ENCODE data around the gene MRPS26.
"Not testable (repeated sequence)": the region's sequence is repeated elsewhere in the genome, so short reads cannot be mapped to it uniquely, and the experiment has no call there.

Gene MRPS26

DNA sequence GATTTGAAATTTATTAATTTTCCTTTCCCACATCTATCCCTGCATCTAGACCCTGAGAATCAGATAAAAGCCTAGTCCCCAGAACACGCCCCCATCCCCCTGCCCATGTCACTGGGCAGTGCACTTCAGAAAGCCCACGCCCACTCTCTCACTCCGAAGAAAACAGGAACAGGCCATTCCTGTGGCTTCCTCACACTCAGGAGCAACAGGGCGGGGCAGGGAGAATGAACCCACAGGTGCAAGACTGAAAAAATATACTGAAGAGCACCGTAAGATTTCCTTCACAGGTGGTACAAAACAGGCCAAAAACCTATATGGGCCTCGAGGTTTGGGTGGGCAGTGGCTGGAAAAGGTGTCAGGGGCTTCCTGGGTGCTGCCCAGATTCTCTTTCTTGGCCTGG, 29.0 kb downstream of the MRPS26 start:
- no peak for DNase-seq (ENCODE audit: low read depth)

DNA sequence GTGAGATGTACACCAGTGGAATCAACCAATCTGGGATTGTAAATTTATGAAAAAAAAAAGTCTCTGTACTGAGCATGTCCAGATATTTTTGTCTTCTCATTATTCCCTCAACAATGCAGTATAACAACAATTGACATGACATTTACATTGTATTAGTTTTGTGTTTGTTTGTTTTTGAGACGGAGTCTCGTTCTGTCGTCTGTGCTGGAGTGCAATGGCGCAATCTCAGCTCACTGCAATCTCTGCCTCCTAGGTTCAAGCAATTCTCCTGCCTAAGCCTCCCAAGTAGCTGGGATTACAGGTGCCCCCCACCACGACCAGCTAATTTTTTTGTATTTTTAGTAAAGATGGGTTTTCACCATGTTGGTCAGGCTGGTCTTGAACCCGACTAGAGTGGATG, 29.5 kb downstream of the MRPS26 start:
- DNase-seq (ENCODE audit: low read depth): not testable (repeated sequence)

DNA sequence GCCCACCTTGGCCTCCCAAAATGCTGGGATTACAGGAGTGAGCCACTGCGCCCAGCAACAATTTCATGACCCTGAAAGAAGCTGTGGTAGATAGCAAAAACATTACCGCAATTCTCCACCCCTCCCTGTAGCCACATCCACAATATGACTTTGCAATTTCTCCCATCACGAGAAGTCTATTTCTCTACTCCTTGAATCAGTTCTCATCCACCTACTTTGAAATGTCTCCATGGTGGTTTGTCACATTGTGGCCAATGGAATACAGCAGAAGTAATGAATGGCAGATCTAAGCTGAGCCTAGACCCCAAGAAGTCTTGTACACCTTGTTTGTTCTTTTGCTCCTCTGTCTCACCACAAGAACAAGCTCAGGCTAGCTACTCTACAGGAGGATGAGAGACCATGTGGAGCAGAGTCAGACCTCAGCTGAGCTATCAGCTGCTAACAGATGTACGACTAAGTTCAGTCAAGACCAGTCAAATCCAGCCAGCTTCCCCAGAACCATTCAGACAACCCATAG, 31.8 kb downstream of the MRPS26 start:
- DNase-seq (ENCODE audit: low read depth): no peak

DNA sequence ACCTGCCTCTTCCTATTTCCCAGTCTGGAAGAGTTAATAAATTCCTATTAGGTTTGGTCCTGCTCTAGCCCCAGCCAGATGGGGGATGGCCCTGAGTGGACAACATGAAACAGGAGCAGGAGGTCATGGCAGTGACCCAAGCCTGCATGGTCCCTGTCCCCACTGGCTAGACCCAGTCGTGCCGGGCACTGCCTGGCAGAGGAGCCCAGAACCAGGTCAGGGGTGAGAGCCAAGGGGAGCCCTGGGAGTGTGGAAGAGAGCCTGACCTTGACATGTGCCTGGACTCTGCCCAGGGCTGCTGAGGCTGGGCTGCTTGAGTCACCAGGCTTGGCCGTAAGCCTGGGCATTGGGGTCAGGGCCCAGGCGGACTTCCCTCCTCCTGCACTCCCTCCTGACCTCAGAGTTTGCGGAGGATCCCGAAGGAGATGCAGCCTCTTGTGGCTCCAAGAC, 35.1 kb downstream of the MRPS26 start:
- peak; percentile 74 for DNase-seq (ENCODE audit: low read depth)

DNA sequence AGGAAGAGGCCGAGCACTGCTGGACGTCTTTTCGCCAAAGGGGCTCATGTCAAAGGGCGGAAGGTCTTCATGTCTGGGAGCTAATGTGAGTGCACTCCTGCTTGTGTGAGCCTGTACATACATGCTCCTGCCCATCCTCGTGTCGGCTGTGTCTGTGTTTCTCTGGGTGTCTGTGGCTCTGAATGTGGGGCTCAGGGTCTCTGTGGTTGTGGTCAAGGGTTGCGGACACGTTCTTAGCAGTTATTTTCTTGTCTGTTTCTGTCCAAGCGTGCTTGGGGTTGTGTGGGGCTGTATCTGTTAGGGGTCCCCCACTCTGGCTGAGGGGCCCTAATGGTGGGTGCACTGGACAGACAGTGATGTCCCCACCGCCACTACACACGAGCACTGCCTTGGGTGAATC, 35.8 kb downstream of the MRPS26 start:
- no peak for DNase-seq (ENCODE audit: low read depth)

DNA sequence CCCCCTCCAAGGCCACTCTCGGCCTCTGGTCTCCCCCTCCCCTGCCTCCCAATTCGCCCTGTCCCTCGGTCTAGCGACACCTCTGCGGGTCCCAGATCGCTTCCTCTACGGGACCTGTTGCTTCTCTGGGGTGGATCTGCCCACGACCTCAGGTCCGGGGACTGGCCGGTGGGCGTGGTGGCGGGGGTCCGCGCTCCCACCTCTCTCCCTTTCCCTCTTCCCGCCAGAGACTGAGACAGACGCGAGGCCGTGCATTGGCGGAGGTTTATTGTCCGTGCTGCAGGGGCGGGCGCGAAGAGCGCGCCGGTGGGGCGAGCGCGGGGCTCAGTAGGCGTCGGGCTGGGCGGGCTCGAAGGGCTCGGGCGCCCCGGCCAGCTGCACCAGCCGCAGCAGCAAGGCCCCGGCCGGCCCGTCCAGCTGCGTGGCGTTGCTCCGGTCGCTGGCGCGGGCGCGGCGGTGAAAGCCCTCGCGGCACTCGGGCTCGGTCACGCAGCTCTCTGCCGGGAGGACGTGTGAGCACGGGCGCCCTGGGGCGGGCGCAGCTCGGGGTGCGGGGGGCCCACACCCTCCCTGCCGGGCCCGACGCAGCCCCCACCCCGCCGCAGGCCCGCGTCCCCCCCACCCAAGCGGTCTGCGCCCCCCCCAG, 36.6 kb downstream of the MRPS26 start:
- DNase-seq (ENCODE audit: low read depth): no peak

DNA sequence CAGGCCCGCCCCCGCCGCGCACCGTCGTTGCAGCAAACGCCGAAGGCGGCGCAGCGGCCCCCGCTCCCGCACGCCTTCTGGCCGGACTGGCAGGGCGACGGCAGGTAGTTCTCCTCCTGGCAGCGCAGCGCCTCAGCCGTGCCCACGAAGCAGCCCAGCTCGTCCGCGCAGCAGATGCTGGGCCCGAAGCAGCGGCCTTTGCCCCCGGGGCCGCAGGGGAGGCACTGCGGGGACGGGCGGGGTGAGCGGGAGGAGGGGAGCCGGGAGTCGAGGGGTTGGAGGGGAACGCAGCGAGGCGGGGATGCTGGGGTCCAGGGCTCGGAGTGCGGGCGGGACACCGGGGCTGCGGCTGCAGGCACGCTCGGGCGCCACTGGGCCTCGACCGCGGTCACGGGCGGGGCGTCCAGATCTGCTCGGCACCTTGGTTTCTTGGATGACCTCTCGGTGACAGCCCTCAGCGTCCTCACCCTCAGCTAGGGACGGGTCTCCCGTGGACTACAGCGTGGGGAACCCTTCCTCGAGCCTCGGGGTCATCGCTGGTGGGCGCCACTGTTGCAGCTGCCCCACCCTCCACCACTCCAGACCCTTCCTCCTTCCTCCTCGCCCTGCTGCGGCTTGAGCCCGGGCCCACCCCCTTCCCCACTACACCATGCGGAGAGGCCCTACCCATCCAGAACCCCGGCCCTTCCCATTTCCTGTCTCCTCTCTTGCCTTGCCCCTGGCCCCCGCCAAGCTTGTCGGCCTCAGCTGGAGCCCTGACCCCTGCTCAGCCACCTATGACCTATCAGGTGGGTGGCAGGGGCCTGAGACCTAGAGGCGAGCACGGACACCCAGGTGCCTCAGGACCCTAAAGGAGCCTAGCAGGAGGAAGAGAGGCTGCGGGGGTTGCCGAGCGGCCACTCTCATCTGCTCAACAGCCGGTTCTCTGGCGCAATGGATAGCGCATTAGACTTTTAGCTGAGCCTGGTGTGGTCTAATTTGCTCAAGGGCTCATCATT, 37.4 kb downstream of the MRPS26 start:
- DNase-seq (ENCODE audit: low read depth): no peak

DNA sequence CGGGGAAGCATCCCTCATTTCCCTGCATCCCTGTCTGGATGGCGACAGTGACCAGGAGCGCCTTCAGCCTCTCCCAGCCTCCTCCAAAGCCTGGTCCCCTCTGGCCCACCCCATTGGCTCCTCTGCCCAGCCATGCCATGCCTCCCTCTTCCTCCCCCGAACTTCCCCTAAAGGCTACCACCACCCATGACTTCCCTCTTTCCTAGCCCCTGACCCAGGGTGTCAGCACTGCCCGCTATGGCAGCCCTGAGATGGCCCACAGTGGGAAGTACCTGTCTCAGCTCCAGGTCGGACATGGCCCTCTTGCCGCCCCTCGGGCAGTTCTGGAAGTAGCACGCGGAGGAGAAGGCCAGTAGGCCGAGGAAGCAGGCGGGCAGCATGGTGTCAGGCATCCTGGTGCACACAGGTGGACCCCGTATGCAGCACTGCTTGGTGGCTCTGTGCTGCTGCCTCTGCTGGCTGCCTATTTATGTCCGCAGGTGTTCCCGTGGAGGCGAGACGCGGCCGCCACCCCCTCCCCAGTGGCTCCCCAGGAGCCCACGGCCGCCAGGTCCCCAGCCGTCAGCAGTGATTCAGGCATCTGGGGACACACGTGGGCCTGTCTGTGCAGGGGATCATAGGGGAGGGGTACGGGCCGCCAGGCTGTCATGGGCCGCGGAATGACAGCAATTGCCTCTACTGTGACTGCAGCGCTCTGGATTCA, 38.6 kb downstream of the MRPS26 start, which contains the start of gene AVP:
AVP (minus strand) TSS at position 442 of the 703 bp plus-strand sequence; CDS start at position 392, 50 bp downstream.
- no peak for DNase-seq (ENCODE audit: low read depth)

DNA sequence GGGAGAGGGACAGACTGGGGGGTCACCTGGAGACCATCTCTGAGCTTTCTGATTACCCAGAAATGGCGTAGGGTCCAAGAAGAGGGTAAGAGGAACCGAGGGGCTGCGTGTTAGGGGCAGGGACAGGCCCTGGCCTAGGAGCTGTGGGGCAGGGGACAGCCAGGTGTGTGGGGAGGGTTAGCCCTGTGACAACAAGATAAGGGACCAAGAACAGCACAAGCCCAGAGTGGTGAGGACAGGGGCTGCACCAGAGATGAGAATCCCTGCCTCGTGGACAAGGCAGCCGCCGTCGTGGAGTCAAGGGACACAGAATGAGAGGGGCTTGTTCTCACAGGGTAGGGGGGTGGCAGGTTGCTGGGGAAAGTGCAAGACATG, 39.1 kb downstream of the MRPS26 start:
- DNase-seq (ENCODE audit: low read depth): no peak

DNA sequence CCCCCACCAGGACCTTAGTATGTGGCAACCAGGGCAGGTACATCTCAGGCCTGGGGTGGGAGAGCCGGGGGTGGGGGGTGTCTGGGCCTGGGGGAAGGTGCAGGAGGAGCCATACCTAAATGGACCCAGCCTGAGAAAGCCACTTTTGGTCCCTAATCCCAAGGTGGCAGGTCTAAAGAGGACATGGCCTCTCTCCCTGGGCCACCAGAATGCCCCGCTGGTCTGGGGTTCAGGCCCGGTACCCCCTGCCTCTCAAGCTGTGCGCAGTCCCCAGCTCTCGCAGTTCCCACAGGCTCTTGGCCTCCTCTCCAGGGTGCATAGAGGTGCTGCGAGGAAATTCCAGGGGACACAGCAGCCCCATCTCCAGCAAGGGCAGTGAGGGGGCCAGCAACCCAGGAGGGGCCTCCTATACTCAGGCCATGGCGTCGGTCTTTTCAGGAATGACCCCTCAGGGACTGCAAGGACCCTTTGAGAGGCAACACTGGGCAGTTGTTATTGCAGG, 39.8 kb downstream of the MRPS26 start:
- DNase-seq (ENCODE audit: low read depth): no peak

DNA sequence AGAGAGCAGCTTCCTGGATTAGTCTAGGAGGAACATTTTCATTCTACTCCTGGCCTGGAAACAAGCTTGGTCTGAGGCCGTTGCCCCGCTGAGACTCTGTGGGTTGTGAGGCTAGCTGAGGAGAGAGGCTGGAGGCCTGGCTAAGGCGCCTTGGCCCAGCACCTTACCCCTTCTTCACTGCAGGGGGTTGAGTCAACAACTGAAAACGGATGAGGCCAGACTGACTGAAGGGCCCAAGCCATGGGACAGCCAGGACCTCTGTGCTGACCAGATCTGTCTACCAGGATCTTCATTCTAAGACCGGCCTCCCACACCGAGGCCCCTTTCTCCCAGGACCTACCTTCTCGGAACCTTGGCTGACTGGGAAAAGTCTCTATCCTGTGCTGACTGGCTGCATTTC, 42.2 kb downstream of the MRPS26 start:
- no peak for DNase-seq (ENCODE audit: low read depth)

DNA sequence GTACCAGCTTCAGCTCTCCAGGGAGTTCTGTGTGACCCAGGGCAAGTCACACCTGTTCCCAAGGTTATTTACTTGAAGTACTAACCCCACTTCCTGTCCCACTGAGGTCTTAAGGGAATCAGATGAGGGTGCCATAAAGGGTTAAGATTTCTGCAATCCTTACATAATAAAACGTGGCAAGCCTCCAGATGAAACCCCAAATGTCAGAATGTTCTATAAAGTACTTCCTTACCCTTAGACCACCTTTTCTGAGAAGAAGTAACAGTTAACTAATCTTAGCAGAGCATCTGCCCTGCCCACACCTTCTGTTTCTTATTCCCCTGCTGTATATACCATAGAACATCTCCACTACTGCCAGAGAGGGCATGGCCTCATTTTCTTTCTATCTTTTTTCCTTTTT, 44.7 kb downstream of the MRPS26 start:
- DNase-seq (ENCODE audit: low read depth): no peak

DNA sequence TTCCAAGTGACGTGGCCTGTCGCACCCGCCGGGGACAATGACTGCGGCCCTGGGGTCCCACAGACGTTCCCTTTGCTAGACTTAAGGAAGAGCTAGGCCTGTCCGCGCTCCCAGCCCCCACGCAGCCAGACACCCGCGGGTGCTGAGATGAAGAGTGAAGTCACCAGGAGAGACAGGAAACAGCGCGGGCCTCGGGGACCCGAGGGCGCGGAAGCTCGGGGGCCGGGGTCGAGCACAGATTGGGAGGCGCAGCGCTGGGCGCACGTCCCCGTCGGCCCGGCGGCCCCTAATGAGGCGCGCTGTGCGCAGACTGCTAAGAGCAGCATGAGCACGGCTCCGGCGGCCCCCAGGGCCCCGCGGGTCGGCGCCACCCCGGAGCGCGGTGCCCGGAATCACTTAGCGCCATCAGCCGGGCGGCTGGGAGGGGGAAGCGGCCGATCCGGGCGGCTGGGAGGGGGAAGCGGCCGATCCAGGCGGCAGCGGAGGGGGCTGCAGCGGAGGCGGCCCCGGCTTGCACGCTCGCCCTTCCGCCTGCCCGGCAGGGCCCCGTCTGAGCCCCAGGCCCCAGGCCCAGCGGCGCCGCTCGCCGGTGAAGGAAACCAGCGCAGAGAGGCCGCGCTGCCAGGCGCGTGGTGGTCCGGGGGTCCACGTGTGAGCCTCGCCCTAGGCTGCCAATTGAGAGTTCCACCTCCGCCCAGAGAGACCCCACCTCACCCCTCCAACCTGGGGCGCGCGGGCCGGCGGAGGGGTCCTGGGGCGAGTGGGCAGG, 46.9 kb downstream of the MRPS26 start:
- no peak for DNase-seq (ENCODE audit: low read depth)

DNA sequence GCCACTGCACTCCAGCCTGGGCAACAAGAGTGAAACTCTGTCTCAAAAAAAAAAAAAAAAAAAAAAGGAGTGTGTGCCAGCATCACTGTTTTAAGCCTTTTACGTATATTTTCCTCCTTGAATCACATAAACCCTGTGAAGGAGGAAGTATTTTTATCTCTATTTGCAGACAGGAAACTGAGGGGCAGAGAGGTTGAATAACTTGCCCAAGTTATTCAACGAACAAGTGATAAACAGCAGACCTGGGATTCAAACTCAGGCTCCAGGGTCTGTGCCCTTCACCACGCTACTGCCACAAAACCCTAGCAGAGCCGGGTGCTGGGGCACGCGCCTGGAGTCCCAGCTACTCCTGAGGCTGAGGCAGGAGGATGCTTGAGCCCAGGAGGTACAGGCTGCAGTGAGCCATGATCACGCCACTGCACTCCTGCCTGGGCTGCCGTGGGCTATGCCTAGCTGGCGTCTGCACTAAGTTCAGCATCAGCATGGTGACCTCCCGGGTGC, 48.1 kb downstream of the MRPS26 start:
- no peak for DNase-seq (ENCODE audit: low read depth)

DNA sequence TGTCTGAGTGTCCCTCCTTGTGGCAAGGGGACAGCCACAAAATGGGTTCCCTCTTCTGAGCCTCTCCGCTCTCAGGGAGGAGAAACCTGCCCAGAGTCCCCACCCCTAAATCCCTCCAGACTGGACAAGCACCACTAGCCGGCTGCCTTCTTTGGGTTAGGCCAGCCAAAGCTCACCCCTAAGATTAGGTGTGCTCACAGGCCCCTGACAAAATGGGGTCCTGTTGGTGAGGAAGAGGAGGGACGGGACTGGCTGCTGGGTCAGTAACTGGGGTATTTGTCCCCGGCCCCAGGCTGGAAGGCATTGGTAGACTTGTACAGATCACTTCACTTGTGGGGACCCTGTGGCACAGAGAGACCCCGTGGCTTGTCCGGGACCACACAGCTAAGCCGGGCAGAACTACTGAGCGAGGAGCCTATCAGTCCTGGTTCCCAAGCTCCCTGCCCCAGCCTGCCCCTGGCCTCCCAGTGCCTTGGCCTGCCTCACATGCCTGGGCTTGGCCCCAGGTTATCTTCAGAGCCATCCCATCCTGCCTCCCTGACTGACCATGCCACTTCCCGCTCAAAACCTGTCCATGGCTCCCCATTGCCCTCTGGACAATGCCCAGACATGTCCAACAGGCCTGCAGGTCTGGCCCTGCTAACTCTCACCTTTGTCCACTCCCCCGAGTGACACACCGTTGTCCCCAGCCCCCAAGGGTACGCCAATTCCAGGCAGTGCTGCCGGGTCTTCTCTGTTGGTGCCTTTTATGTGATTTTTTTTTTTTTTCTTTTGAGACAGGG, 49.2 kb downstream of the MRPS26 start:
- no peak for DNase-seq (ENCODE audit: low read depth)

Data from fibroblast of gingiva (primary cell).